K562 (cell line): Measurements from ENCODE around the gene SHISA6. TPM values are rescaled to one million over a fixed set of nuclear protein-coding genes. Genes with fewer than 3 reads are reported as not detected.

Experiments
- ATAC-seq: fragments of 200-7000 bp; cut with Tn5 transposase; 3 replicates; pipeline ENCODE4 v1.9.1; 2020; ENCODE audit warnings: moderate library complexity
- BruUV-seq: library from RNA; stranded (reverse); fragments of 400-500 nt; replicated peaks from 2 replicates; lab custom pipeline; 2021; lab: Mats Ljungman, UMichigan
- CTCF ChIA-PET: fragments of 300-600 bp; formaldehyde crosslinking; extraction: SDS; loops from one replicate; lab custom pipeline; 2021; ENCODE audit warnings: low intra/inter-chr PET ratio; lab: Yijun Ruan, JAX
- POLR2A ChIA-PET: fragments of 300-600, 350-650 bp; sonication (Branson Sonifier 250); formaldehyde crosslinking; extraction: SDS; loops from one replicate; lab custom pipeline; 2021; ENCODE audit warnings: antibody characterized with exemption, inconsistent platforms; lab: Yijun Ruan, JAX
- DNase-seq, 4 experiments: peaks; one replicate each; pipeline versions ENCODE4 v3.0.0 to v3.0.0-alpha.2; 2011 to 2018; ENCODE audit warnings: low spot score in 3 of 4, mixed read lengths in 3 of 4; ENCODE audit errors: extremely low read depth in 1 of 4
- FAIRE-seq: peaks from 2 replicates; lab custom pipeline; 2011; peaks lifted over from hg19 to GRCh38; lab: Jason Lieb, UNC
- H2AFZ ChIP-seq: 2 replicates; pipeline ENCODE4 v1.6.0; 2011; ENCODE audit warnings: low read depth, low read length, control low read depth, inconsistent platforms
- H3K27ac ChIP-seq: fragments of 200-600 bp; 3 replicates; pipeline ENCODE4 v1.8.0; 2011; ENCODE audit warnings: low read depth, mild to moderate bottlenecking, control low read depth, inconsistent platforms, low read length, moderate library complexity, mixed read lengths; ENCODE audit errors: extremely low read depth
- H3K27me3 ChIP-seq, 2 experiments: fragments of 300-600 bp in 1 of 2; 2 replicates in 1 of 2; 3 replicates in 1 of 2; pipeline versions ENCODE4 v1.6.0 to v1.8.0; 2011; ENCODE audit warnings: inconsistent platforms in 2 of 2, low read length in 2 of 2, mild to moderate bottlenecking in 1 of 2, mixed read lengths in 1 of 2, moderate library complexity in 1 of 2; ENCODE audit not compliant: control insufficient read depth in 2 of 2, insufficient read depth in 2 of 2
- H3K36me3 ChIP-seq: fragments of 300-600 bp; 3 replicates; pipeline ENCODE4 v1.8.0; 2011; ENCODE audit warnings: mild to moderate bottlenecking, low read length, inconsistent platforms; ENCODE audit not compliant: control insufficient read depth, insufficient read depth
- H3K4me1 ChIP-seq, 2 experiments: fragments of 200-600 bp in 1 of 2; replicated peaks in 1 of 2; 2 replicates in 1 of 2; 3 replicates in 1 of 2; pipeline versions ENCODE4 v1.5.1 to v1.8.0; 2011; ENCODE audit warnings: inconsistent platforms in 2 of 2, low read length in 2 of 2, mild to moderate bottlenecking in 1 of 2, mixed read lengths in 1 of 2, moderate library complexity in 1 of 2; ENCODE audit not compliant: control insufficient read depth in 2 of 2, insufficient read depth in 2 of 2
- H3K4me2 ChIP-seq: 2 replicates; pipeline ENCODE4 v1.6.1; 2011; ENCODE audit warnings: low read length, control low read depth, inconsistent platforms, mixed read lengths; ENCODE audit not compliant: insufficient read depth
- H3K4me3 ChIP-seq: fragments of 200-600 bp; sonication (generic), shearing (Covaris generic); 2 replicates; pipeline ENCODE4 v1.5.1; 2016; ENCODE audit warnings: control low read depth, inconsistent platforms
- H3K79me2 ChIP-seq: fragments of 200-600 bp; 3 replicates; pipeline ENCODE4 v1.8.0; 2011; ENCODE audit warnings: low read length, inconsistent platforms; ENCODE audit not compliant: control insufficient read depth, insufficient read depth
- H3K9ac ChIP-seq, 2 experiments: 2 replicates each; pipeline versions ENCODE4 v1.6.0 to v1.6.1; 2011; ENCODE audit warnings: low read depth in 2 of 2, low read length in 2 of 2, control low read depth in 1 of 2, inconsistent platforms in 1 of 2, mild to moderate bottlenecking in 1 of 2, mixed read lengths in 1 of 2; ENCODE audit not compliant: insufficient read depth in 1 of 2
- H3K9me1 ChIP-seq: one replicate; pipeline ENCODE4 v1.6.0; 2011; ENCODE audit warnings: inconsistent platforms, mild to moderate bottlenecking, low read length, moderate library complexity; ENCODE audit not compliant: control insufficient read depth, insufficient read depth
- H3K9me3 ChIP-seq: replicated peaks from 2 replicates; pipeline ENCODE4 v1.5.1; 2011; ENCODE audit warnings: low read depth, low read length, inconsistent platforms; ENCODE audit not compliant: control insufficient read depth, insufficient read depth
- H4K20me1 ChIP-seq: replicated peaks from 2 replicates; pipeline ENCODE4 v1.6.1; 2011; ENCODE audit warnings: low read length, inconsistent platforms, mixed read lengths; ENCODE audit not compliant: control insufficient read depth, insufficient read depth
- CBFA2T2 ChIP-seq: fragments of 450-650 bp; conservative IDR thresholded peaks from 2 replicates; pipeline ENCODE4 v1.6.1; 2017; ENCODE audit warnings: mild to moderate bottlenecking
- CHD7 ChIP-seq: fragments of 200-600 bp; sonication (generic); IDR thresholded peaks from one replicate; pipeline ENCODE4 v1.6.1; 2012; ENCODE audit warnings: mild to moderate bottlenecking, low read depth, low read length, inconsistent platforms
- HNRNPH1 ChIP-seq: fragments of 200-400 bp; formaldehyde crosslinking; optimal IDR thresholded peaks from 2 replicates; pipeline ENCODE3; 2017; ENCODE audit warnings: low read depth, mild to moderate bottlenecking, low read length, moderate library complexity
- JUND ChIP-seq, 2 experiments: IDR thresholded peaks; 2 replicates in 1 of 2; 3 replicates in 1 of 2; pipeline ENCODE4 v1.6.1; 2011; ENCODE audit warnings: borderline replicate concordance in 2 of 2, low read depth in 2 of 2, low read length in 2 of 2, improper control_type of control experiment in 1 of 2, missing biosample characterization in 1 of 2, missing genetic modification characterization in 1 of 2, missing genetic modification reagents in 1 of 2
- KLF6 ChIP-seq: fragments of 250-450 bp; sonication (Bioruptor Pico); IDR thresholded peaks from 2 replicates; pipeline ENCODE4 v1.4.0; 2020; ENCODE audit warnings: mild to moderate bottlenecking, moderate library complexity, borderline replicate concordance
- SIN3B ChIP-seq: fragments of 450-650 bp; IDR thresholded peaks from 2 replicates; pipeline ENCODE4 v1.6.1; 2017; ENCODE audit warnings: low read depth, mild to moderate bottlenecking, moderate library complexity
- SMC3 ChIP-seq: conservative IDR thresholded peaks from 2 replicates; pipeline ENCODE4 v1.6.1; 2011; ENCODE audit warnings: low read depth, low read length, improper control_type of control experiment; ENCODE audit not compliant: insufficient read depth
- STAT5A ChIP-seq: IDR thresholded peaks from 2 replicates; pipeline ENCODE4 v1.6.1; 2012; ENCODE audit warnings: low read length, inconsistent platforms, borderline replicate concordance
- U2AF2 ChIP-seq: fragments of 200-400 bp; formaldehyde crosslinking; optimal IDR thresholded peaks from 2 replicates; pipeline ENCODE3; 2017; ENCODE audit warnings: low read depth, mild to moderate bottlenecking, low read length
- YY1 ChIP-seq, 3 experiments: IDR thresholded peaks; 2 replicates each; pipeline ENCODE4 v1.6.1; 2011; ENCODE audit warnings: low read length in 2 of 3, mild to moderate bottlenecking in 2 of 3, moderate library complexity in 2 of 3, borderline replicate concordance in 1 of 3, control low read depth in 1 of 3, low read depth in 1 of 3; ENCODE audit not compliant: insufficient read depth in 3 of 3, insufficient replicate concordance in 2 of 3, control insufficient read depth in 1 of 3, insufficient read length in 1 of 3; ENCODE audit errors: extremely low read depth in 1 of 3
- ZNF77 ChIP-seq: fragments of 250-450 bp; sonication (Bioruptor Pico); IDR thresholded peaks from 2 replicates; pipeline ENCODE4 v1.5.0; 2020
- ZNF778 ChIP-seq: fragments of 450-650 bp; formaldehyde crosslinking; IDR thresholded peaks from 2 replicates; pipeline ENCODE4 v1.4.0; 2020; ENCODE audit warnings: mild to moderate bottlenecking, moderate library complexity
- WGBS: fragments of 100-300 bp; shearing (Covaris generic); methylation state at CpG from one replicate; pipeline ENCODE4 v1.1.6; 2016; ENCODE audit warnings: low coverage, mixed read lengths; ENCODE audit not compliant: insufficient coverage; ENCODE audit errors: missing lambda C conversion rate; 5-methylcytosine and 5-hydroxymethylcytosine counted together
- in situ Hi-C: fragments of 300-500 bp; cut with MboI; formaldehyde crosslinking; loops from 4 replicates; pipeline ENCODE4 v1.15.0; 2018; ENCODE audit warnings: inconsistent platforms, mixed read lengths
- intact Hi-C: fragments of 100-400 bp; cut with micrococcal nuclease; formaldehyde crosslinking; loops from 2 replicates; pipeline ENCODE4 v1.14.2; 2022
- polyA plus RNA-seq, 8 experiments: library from polyadenylated mRNA; depleted of rRNA in 4 of 8; stranded (reverse) in 5 of 8; unstranded in 3 of 8; fragments of >200 nt; fragmentation: Nextera tagmentation in 2 of 8; fragmentation: Illumina TruSeq in 1 of 8; extraction: Ambion mirVana in 2 of 8; extraction: Trizol in 1 of 8; gene quantifications; 2 replicates each; pipeline versions ENCODE4 v1.2.1 to v1.2.3, GENCODE V29; 2011 to 2014; ENCODE audit warnings: inconsistent platforms in 1 of 8, missing spikeins in 1 of 8
- total RNA-seq, 7 experiments: library from RNA; depleted of rRNA in 6 of 7; stranded (reverse); fragments of >200 nt in 6 of 7; fragmentation: Illumina TruSeq in 2 of 7; extraction: Trizol in 2 of 7; gene quantifications; 2 replicates each; pipeline versions ENCODE4 v1.2.1 to v1.2.3, GENCODE V29; 2011 to 2021; ENCODE audit warnings: low replicate concordance in 1 of 7

The SHISA6 gene
- total and polyA plus RNA-seq, 9 of the 15 experiments (the other 6 are each of a cell fraction or from before 2014, with no cell fraction given) = not detected

- Histone ChIP-seq H3K4me3 (no peak overlapping the region), H2AFZ (no peak overlapping the region), H3K79me2 (no peaks in the 10 kb centered on the region), H3K9me3 (no peaks in the 10 kb centered on the region), H3K36me3 (no peaks in the 10 kb centered on the region), H3K4me2 (no peak overlapping the region), H3K4me1 (no peaks in the 10 kb centered on the region), H3K27ac (no peak overlapping the region), H4K20me1 (no peaks in the 10 kb centered on the region), H3K9ac (no peak overlapping the region), H3K9me1 (no peaks in the 10 kb centered on the region), H3K27me3 (no peaks in the 10 kb centered on the region)
- ATAC-seq = no peak
- ChIA-PET CTCF (no interaction called here), POLR2A (no interaction called here)
- WGBS = 3% methylated on average over 3 of the region's 3 CpGs
- intact Hi-C loops = no loop called here
- in situ Hi-C loops = no loop called here
- no peak for DNase-seq
- no peak for FAIRE-seq
- BruUV-seq = no TSS peak
- TF ChIP-seq U2AF2 = no peak
- no peak for TF ChIP-seq STAT5A
- no peak for TF ChIP-seq ZNF778
- no peak for TF ChIP-seq SIN3B
- TF ChIP-seq KLF6 = no peak
- no peak for TF ChIP-seq YY1 (IDR thresholded peaks at IDR 0.05; ENCODE audit: borderline replicate concordance in 1 of 3, control insufficient read depth in 1 of 3, extremely low read depth in 1 of 3, insufficient read depth in 3 of 3, insufficient read length in 1 of 3, insufficient replicate concordance in 2 of 3, low read depth in 1 of 3, low read length in 2 of 3)
- no peak for TF ChIP-seq CBFA2T2
- no peak for TF ChIP-seq ZNF77 (CRISPR knock-in tag)
- TF ChIP-seq JUND (IDR thresholded peaks at IDR 0.05; ENCODE audit: borderline replicate concordance, low read depth, low read length) = no peak
- no peak for TF ChIP-seq JUND (tag; IDR thresholded peaks at IDR 0.05; ENCODE audit: borderline replicate concordance, low read depth, low read length)
- TF ChIP-seq CHD7 = no peak
- TF ChIP-seq SMC3 = no peak
- no peak for TF ChIP-seq HNRNPH1
Observed at GRCh38 chr17:11216976-11217375, 24.0 kb upstream of the SHISA6 start.
